Trophoblast cell (in vitro differentiated cells and primary cell): ENCODE measurements around the gene GABRG3.

Experiments
- DNase-seq, 2 donors: peaks; one replicate each; pipeline ENCODE4 v3.0.0-alpha.2; 2016
- H2AFZ ChIP-seq: 2 replicates; pipeline ENCODE4 v1.6.1; 2013; ENCODE audit warnings: low read length, moderate library complexity, mild to moderate bottlenecking; ENCODE audit not compliant: insufficient read depth, poor library complexity
- H2AK5ac ChIP-seq: 2 replicates; pipeline ENCODE4 v1.6.1; 2013; ENCODE audit warnings: mild to moderate bottlenecking, low read length
- H2BK120ac ChIP-seq: 2 replicates; pipeline ENCODE4 v1.6.1; 2013; ENCODE audit warnings: low read length, mild to moderate bottlenecking, moderate library complexity; ENCODE audit not compliant: insufficient read depth, poor library complexity
- H2BK12ac ChIP-seq: 2 replicates; pipeline ENCODE4 v1.6.1; 2013; ENCODE audit warnings: mild to moderate bottlenecking, low read length, moderate library complexity
- H2BK5ac ChIP-seq: 2 replicates; pipeline ENCODE4 v1.6.1; 2013; ENCODE audit warnings: low read length, low read depth, moderate library complexity, mild to moderate bottlenecking; ENCODE audit not compliant: poor library complexity
- H3K14ac ChIP-seq: 2 replicates; pipeline ENCODE4 v1.6.1; 2013; ENCODE audit warnings: mild to moderate bottlenecking, low read length
- H3K18ac ChIP-seq: 2 replicates; pipeline ENCODE4 v1.6.1; 2013; ENCODE audit warnings: mild to moderate bottlenecking, low read length
- H3K23ac ChIP-seq: 2 replicates; pipeline ENCODE4 v1.6.1; 2013; ENCODE audit warnings: low read length
- H3K27ac ChIP-seq: 2 replicates; pipeline ENCODE4 v1.5.1; 2013; ENCODE audit warnings: low read depth, mild to moderate bottlenecking, inconsistent platforms, low read length, moderate library complexity
- H3K27me3 ChIP-seq: 2 replicates; pipeline ENCODE4 v1.6.1; 2013; ENCODE audit warnings: inconsistent platforms, mild to moderate bottlenecking, low read length, moderate library complexity; ENCODE audit not compliant: insufficient read depth
- H3K36me3 ChIP-seq, 2 experiments: 1 replicate in 1 of 2; 2 replicates in 1 of 2; pipeline ENCODE4 v1.6.1; 2013; ENCODE audit warnings: low read length in 2 of 2, mild to moderate bottlenecking in 2 of 2, moderate library complexity in 1 of 2; ENCODE audit not compliant: insufficient read depth in 2 of 2, control insufficient read depth in 1 of 2
- H3K4ac ChIP-seq: 2 replicates; pipeline ENCODE4 v1.6.1; 2013; ENCODE audit warnings: low read depth, mild to moderate bottlenecking, low read length, moderate library complexity
- H3K4me1 ChIP-seq, 2 experiments: 1 replicate in 1 of 2; 2 replicates in 1 of 2; pipeline ENCODE4 v1.6.1; 2013; ENCODE audit warnings: low read length in 2 of 2, mild to moderate bottlenecking in 2 of 2, moderate library complexity in 1 of 2; ENCODE audit not compliant: insufficient read depth in 2 of 2, control insufficient read depth in 1 of 2
- H3K4me2 ChIP-seq: 2 replicates; pipeline ENCODE4 v1.6.1; 2013; ENCODE audit warnings: inconsistent platforms, mild to moderate bottlenecking, low read length, moderate library complexity
- H3K4me3 ChIP-seq: 2 replicates; pipeline ENCODE4 v1.5.1; 2013; ENCODE audit warnings: mild to moderate bottlenecking, low read depth, low read length, inconsistent platforms
- H3K79me1 ChIP-seq: one replicate; pipeline ENCODE4 v1.6.1; 2013; ENCODE audit warnings: low read length
- H3K79me2 ChIP-seq: 2 replicates; pipeline ENCODE4 v1.6.1; 2013; ENCODE audit warnings: low read length, mild to moderate bottlenecking; ENCODE audit not compliant: control insufficient read depth, insufficient read depth, poor library complexity
- H3K9ac ChIP-seq: 2 replicates; pipeline ENCODE4 v1.6.1; 2013; ENCODE audit warnings: mild to moderate bottlenecking, low read length
- H3K9me3 ChIP-seq: 2 replicates; pipeline ENCODE4 v1.6.1; 2013; ENCODE audit warnings: low read depth, mild to moderate bottlenecking, control low read depth, inconsistent platforms, low read length; ENCODE audit not compliant: insufficient read depth
- H4K12ac ChIP-seq: 2 replicates; pipeline ENCODE4 v1.6.1; 2013; ENCODE audit warnings: low read depth, mild to moderate bottlenecking, low read length, moderate library complexity
- H4K8ac ChIP-seq: 2 replicates; pipeline ENCODE4 v1.6.1; 2013; ENCODE audit warnings: low read depth, mild to moderate bottlenecking, low read length, moderate library complexity
- H4K91ac ChIP-seq: one replicate; pipeline ENCODE4 v1.6.1; 2013; ENCODE audit warnings: low read depth, mild to moderate bottlenecking, low read length, moderate library complexity
- WGBS: extraction: QIAGEN DNeasy Blood & Tissue Kit; methylation state at CpG from one replicate; pipeline ENCODE4 v1.1.7; 2013; ENCODE audit warnings: missing lambda C conversion rate; ENCODE audit not compliant: insufficient read length, insufficient coverage; ENCODE audit errors: extremely low coverage; 5-methylcytosine and 5-hydroxymethylcytosine counted together

GABRG3 gene

DNA sequence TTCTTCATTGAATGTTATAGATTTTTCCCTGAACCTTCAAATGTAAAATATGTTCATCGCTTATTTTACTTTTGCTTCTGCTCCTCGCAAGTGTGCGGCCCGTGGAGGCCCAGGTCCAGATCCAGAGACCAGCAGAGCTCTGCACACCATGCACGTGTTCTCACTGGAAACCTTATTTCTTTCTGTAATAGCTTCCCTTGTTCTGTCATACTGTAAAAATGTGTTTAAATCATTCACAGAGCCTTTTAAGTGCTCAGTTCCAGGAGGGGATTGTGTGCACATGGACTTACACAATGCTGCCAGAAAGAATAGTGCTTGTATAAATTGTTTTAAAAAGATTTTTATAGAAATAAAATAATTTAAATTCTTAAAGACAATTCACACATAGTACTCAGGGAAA lies 359.3 kb downstream of the GABRG3 start:
- Histone ChIP-seq H3K9me3 (no peaks in the 10 kb centered on the region), H3K23ac (no peak overlapping the region), H2BK120ac (no peak overlapping the region), H3K4me3 (no peak overlapping the region), H4K91ac (no peak overlapping the region), H3K36me3 (no peaks in the 10 kb centered on the region), H2AK5ac (no peak overlapping the region), H3K79me1 (no peaks in the 10 kb centered on the region), H2AFZ (no peak overlapping the region), H3K4ac (no peak overlapping the region), H3K79me2 (no peaks in the 10 kb centered on the region), H3K27ac (no peak overlapping the region), H4K8ac (no peak overlapping the region), H3K27me3 (no peaks in the 10 kb centered on the region), H3K9ac (no peak overlapping the region), H2BK5ac (no peak overlapping the region), H3K4me2 (no peak overlapping the region), H3K18ac (no peak overlapping the region), H3K4me1 (no peaks in the 10 kb centered on the region), H3K14ac (no peak overlapping the region), H2BK12ac (no peak overlapping the region), H4K12ac (no peak overlapping the region)
- WGBS, result no CpG with 5 or more reads among the region's 5 CpGs
- DNase-seq, result no peak

DNA sequence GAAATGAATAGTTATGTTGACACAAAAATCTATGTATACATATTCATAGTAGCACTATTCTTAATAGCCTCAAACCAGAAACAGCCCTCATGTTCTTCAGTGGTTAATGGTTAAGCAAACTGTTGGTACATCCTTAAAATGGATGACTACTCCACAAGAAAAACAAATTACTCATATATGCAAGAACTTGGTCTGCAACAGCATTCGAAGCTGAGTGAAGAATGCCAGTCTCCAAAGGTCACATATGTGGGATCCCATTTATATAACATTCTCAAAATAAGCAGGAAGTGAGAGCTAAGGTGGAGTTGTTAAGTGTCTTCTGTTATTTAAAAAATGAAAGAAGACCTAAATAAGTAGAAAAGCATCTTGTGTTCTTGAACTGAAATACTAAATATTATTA lies 365.7 kb downstream of the GABRG3 start:
- Histone ChIP-seq H2BK120ac (no peak overlapping the region), H4K12ac (no peak overlapping the region), H3K79me1 (no peaks in the 10 kb centered on the region), H3K4me1 (no peaks in the 10 kb centered on the region), H3K4me2 (no peak overlapping the region), H4K8ac (no peak overlapping the region), H3K36me3 (no peaks in the 10 kb centered on the region), H2AK5ac (no peak overlapping the region), H3K27me3 (no peaks in the 10 kb centered on the region), H3K79me2 (no peaks in the 10 kb centered on the region), H4K91ac (no peak overlapping the region), H3K18ac (no peak overlapping the region), H2AFZ (no peak overlapping the region), H3K9me3 (no peaks in the 10 kb centered on the region), H3K23ac (no peak overlapping the region), H3K14ac (no peak overlapping the region), H3K9ac (no peak overlapping the region), H2BK5ac (no peak overlapping the region), H2BK12ac (no peak overlapping the region), H3K27ac (no peak overlapping the region), H3K4me3 (no peak overlapping the region), H3K4ac (no peak overlapping the region)
- DNase-seq, result no peak
- WGBS, result no CpG with 5 or more reads among the region's 1 CpG

DNA sequence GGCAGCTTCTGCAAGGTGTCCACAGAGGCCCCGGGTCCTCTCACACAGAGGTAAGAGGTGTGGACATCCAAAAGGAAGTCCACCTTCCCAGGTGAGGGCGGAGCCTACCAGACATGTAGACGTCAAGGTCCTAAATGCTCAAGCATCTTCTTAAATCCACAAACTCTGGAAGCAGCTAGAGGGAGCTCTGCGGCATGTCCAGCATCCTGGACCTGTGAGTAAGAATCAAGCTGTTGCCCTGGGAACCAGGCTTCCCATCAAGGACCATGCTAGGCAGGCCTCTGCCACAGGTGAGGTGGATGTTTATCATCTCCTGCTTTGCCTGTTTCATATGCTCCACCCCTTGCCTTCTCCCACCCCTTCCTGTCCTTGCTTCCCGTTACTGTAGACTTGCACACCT lies 368.2 kb downstream of the GABRG3 start:
- Histone ChIP-seq H3K18ac (no peak overlapping the region), H2BK120ac (no peak overlapping the region), H3K9ac (no peak overlapping the region), H4K91ac (no peak overlapping the region), H2AK5ac (no peak overlapping the region), H3K4me3 (no peak overlapping the region), H3K4ac (no peak overlapping the region), H3K23ac (no peak overlapping the region), H4K12ac (no peak overlapping the region), H3K36me3 (no peaks in the 10 kb centered on the region), H4K8ac (no peak overlapping the region), H3K27me3 (no peaks in the 10 kb centered on the region), H2BK12ac (no peak overlapping the region), H3K79me2 (no peaks in the 10 kb centered on the region), H3K9me3 (no peaks in the 10 kb centered on the region), H3K4me1 (peaks cover 0 to 5% of the 10 kb centered on the region in 2 experiments), H2AFZ (no peak overlapping the region), H3K4me2 (no peak overlapping the region), H3K79me1 (no peaks in the 10 kb centered on the region), H2BK5ac (no peak overlapping the region), H3K14ac (no peak overlapping the region), H3K27ac (no peak overlapping the region)
- no CpG with 5 or more reads among the region's 5 CpGs for WGBS
- no peak for DNase-seq

GRCh38 chr15:27341780-27342343 lies 370.9 kb downstream of the GABRG3 start:
- Histone ChIP-seq H3K79me2 (no peaks in the 10 kb centered on the region), H3K4me2 (no peak overlapping the region)
- WGBS, result no CpG with 5 or more reads among the region's 7 CpGs

More at GRCh38 chr15:27341780-27342343, 370.9 kb downstream of the GABRG3 start:
- Histone ChIP-seq H2BK120ac (no peak overlapping the region), H2BK12ac (no peak overlapping the region), H3K14ac (no peak overlapping the region), H4K91ac (no peak overlapping the region), H2BK5ac (no peak overlapping the region), H3K27ac (no peak overlapping the region), H3K4me1 (peaks cover 0 to 5% of the 10 kb centered on the region in 2 experiments), H3K23ac (no peak overlapping the region), H3K18ac (no peak overlapping the region), H3K27me3 (no peaks in the 10 kb centered on the region), H3K79me1 (no peaks in the 10 kb centered on the region), H3K4me3 (no peak overlapping the region), H3K9me3 (no peaks in the 10 kb centered on the region), H2AK5ac (no peak overlapping the region), H2AFZ (no peak overlapping the region), H4K12ac (no peak overlapping the region), H4K8ac (no peak overlapping the region), H3K36me3 (no peaks in the 10 kb centered on the region), H3K9ac (no peak overlapping the region), H3K4ac (no peak overlapping the region)
- DNase-seq, result no peak
